ENCODE measurements around the gene LCORL. TPM values are rescaled to one million over a fixed set of nuclear protein-coding genes. Genes with fewer than 3 reads are reported as not detected.

The LCORL gene
- total RNA-seq, 3 donors from 2014 or later = 17.6 to 21.9 (median 19.0) TPM

DNA sequence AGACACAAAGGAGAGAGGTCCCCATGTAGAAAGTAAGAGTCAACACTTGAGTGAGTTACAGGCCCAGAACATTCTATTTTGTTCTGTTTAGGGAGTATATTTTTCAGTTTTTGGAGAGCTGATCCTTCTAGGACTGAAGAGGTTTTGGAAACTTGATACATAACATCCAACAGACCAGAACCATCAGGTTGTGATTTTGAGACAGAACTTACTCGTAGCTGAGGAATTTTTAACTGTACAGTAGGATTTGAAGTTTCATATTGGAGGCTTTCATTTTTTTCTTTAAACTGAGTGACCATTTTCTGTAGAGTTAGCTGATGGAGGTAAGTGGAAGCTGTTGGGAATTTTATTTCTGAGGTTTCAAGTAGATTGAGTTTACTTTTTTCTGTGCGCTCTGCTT, 137.5 kb downstream of the LCORL start:
- H3K4me1 ChIP-seq (ENCODE audit: low read depth) = no peaks in the 10 kb centered on the region
- no peak overlapping the region for H3K4me3 ChIP-seq
- no peak for TF ChIP-seq CTCF (IDR thresholded peaks at IDR 0.05)
- DNase-seq (no peak), ATAC-seq (no peak)
- H3K9me3 ChIP-seq = no peaks in the 10 kb centered on the region
- no peaks in the 10 kb centered on the region for H3K36me3 ChIP-seq (ENCODE audit: low read depth)
- intact Hi-C loops (cut with DNase I, micrococcal nuclease) = no loop called here

- ATAC-seq = no peak
- TF ChIP-seq CTCF (IDR thresholded peaks at IDR 0.05) = no peak
- intact Hi-C loops (cut with DNase I, micrococcal nuclease) = no loop called here
- H3K4me1 ChIP-seq (ENCODE audit: low read depth) = no peaks in the 10 kb centered on the region
- H3K36me3 ChIP-seq (ENCODE audit: low read depth) = no peaks in the 10 kb centered on the region
- no peaks in the 10 kb centered on the region for H3K9me3 ChIP-seq
- H3K4me3 ChIP-seq = no peak overlapping the region
- DNase-seq = no peak
Observed at GRCh38 chr4:17877661-17878060, 143.9 kb downstream of the LCORL start.

- intact Hi-C loops (cut with DNase I, micrococcal nuclease) = no loop called here
- TF ChIP-seq CTCF (IDR thresholded peaks at IDR 0.05) = no peak
- Histone ChIP-seq H3K36me3 (ENCODE audit: low read depth) (no peaks in the 10 kb centered on the region), H3K4me3 (no peak overlapping the region), H3K4me1 (ENCODE audit: low read depth) (no peaks in the 10 kb centered on the region), H3K9me3 (no peaks in the 10 kb centered on the region)
- ATAC-seq (no peak), DNase-seq (no peak)
Observed at GRCh38 chr4:17876943-17877342, 144.6 kb downstream of the LCORL start.

DNA sequence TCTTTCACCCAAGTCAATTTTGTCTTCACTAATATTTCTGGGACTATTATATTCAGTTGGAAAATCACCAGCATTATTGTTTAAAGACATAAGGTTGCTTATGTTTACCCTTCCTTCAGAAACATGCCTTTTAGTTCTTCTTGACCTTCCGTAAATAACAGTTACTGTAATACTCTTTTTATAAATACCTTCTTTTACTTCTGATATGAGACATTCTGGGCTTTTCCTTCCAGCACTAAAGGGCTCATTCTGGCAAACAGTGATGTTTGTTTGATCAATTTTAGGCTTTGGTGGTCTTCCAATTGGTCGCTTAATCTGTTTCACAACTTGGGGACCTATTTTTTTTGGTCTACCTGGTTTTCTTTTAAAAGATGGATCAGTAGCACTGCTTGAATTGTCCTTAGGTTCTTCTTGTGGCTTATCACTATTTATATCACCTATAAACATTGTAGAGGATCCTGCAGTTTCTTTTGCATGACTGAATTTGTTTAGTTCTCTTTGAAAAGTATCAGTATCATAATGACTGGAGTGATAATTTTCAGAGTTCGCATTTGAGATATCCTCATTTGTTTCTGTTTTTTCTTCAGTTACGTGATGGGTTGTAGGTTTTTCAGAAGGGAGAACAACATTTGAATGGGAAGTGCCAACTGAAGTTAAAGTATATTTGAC, 146.0 kb downstream of the LCORL start:
- no peak overlapping the region for H3K4me3 ChIP-seq
- intact Hi-C loops (cut with DNase I, micrococcal nuclease) = no loop called here
- TF ChIP-seq CTCF (IDR thresholded peaks at IDR 0.05) = no peak
- no peak for ATAC-seq
- H3K9me3 ChIP-seq = no peaks in the 10 kb centered on the region
- no peaks in the 10 kb centered on the region for H3K4me1 ChIP-seq (ENCODE audit: low read depth)
- H3K36me3 ChIP-seq (ENCODE audit: low read depth) = no peaks in the 10 kb centered on the region
- DNase-seq = no peak

GRCh38 chr4:17869327-17869726, 152.2 kb downstream of the LCORL start:
- no peak for DNase-seq
- intact Hi-C loops (cut with DNase I, micrococcal nuclease) = no loop called here
- no peak for TF ChIP-seq CTCF (IDR thresholded peaks at IDR 0.05)
- ATAC-seq = no peak
- no peaks in the 10 kb centered on the region for H3K9me3 ChIP-seq
- no peak overlapping the region for H3K4me3 ChIP-seq
- no peaks in the 10 kb centered on the region for H3K4me1 ChIP-seq (ENCODE audit: low read depth)
- no peaks in the 10 kb centered on the region for H3K36me3 ChIP-seq (ENCODE audit: low read depth)

DNA sequence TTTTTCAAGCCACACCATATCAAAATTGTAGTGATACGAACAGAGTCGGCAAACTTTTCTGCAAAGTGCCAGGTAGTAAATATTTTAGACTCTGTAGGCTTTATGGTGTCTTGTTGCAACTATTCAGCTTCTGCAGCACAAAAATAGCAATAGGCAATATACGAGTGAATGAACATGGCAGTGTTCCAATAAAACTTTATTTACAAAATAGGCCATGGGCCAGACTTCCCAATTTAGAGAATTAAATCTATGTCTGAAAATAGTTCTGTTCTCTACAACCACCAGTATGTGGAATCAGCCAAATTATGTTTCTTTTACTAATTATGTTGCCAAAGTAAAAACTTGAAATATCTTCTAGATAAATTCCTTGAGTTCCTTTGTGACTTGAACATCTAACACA, 154.3 kb downstream of the LCORL start:
- DNase-seq (no peak), ATAC-seq (no peak)
- Histone ChIP-seq H3K36me3 (ENCODE audit: low read depth) (no peaks in the 10 kb centered on the region), H3K4me1 (ENCODE audit: low read depth) (no peaks in the 10 kb centered on the region), H3K9me3 (peaks cover under 1% of the 10 kb centered on the region), H3K4me3 (no peak overlapping the region)
- TF ChIP-seq CTCF (IDR thresholded peaks at IDR 0.05) = no peak
- intact Hi-C loops (cut with DNase I, micrococcal nuclease) = no loop called here

Data from mucosa of descending colon (tissue), 3 donors.